Hippocampal formation (tissue), 2 donors: ENCODE results near the gene AGXT.
A peak's percentile ranks its signal among the peaks of the same experiment; 100 is the strongest.

ENCODE experiments used
- DNase-seq, 2 donors: peaks; one replicate each; lab custom pipeline; 2025; lab: John Stamatoyannopoulos, UW

AGXT gene

GRCh38 chr2:240868286-240869108 lies at the start of gene AGXT:
TSS of gene AGXT (plus strand) at chr2:240868824. CDS start at chr2:240868866, 42 bp downstream.
- DNase-seq = no peak

- DNase-seq = no peak
Measured at GRCh38 chr2:240819126-240819857, 49.3 kb upstream of the AGXT start.

- DNase-seq = peak; percentile 90 to 91
Measured at GRCh38 chr2:240819858-240820606, 48.6 kb upstream of the AGXT start, which contains the start of gene KIF1A. TSS of gene KIF1A (minus strand) at chr2:240820219. CDS start at chr2:240797752, 22,467 bp downstream.

- DNase-seq = peak in 1 of 2 donors; percentile 44
Measured at GRCh38 chr2:240820607-240821428, 47.8 kb upstream of the AGXT start.

GRCh38 chr2:240821429-240821778 lies 47.2 kb upstream of the AGXT start:
- no peak for DNase-seq

GRCh38 chr2:240822280-240822847 lies 46.3 kb upstream of the AGXT start:
- no peak for DNase-seq

GRCh38 chr2:240823449-240824336 lies 44.9 kb upstream of the AGXT start:
- DNase-seq = no peak

- DNase-seq = no peak
Measured at GRCh38 chr2:240825476-240825875, 43.1 kb upstream of the AGXT start.

GRCh38 chr2:240831594-240832204 lies 36.9 kb upstream of the AGXT start:
- DNase-seq = no peak

- peak; percentile 84 to 93 for DNase-seq
Measured at GRCh38 chr2:240832205-240832727, 36.4 kb upstream of the AGXT start.

- DNase-seq = no peak
Measured at GRCh38 chr2:240832921-240833494, 35.6 kb upstream of the AGXT start.

GRCh38 chr2:240833724-240834285 lies 34.8 kb upstream of the AGXT start:
- no peak for DNase-seq

GRCh38 chr2:240834377-240834975 lies 34.1 kb upstream of the AGXT start:
- DNase-seq = no peak

- no peak for DNase-seq
Measured at GRCh38 chr2:240835528-240835927, 33.1 kb upstream of the AGXT start.

GRCh38 chr2:240836781-240837467 lies 31.7 kb upstream of the AGXT start:
- peak; percentile 35 to 48 for DNase-seq

GRCh38 chr2:240837621-240838020 lies 31.0 kb upstream of the AGXT start:
- DNase-seq = no peak
